Measurements from ENCODE around the gene GALNT1. TPM values are rescaled to one million over a fixed set of nuclear protein-coding genes. Genes with fewer than 3 reads are reported as not detected.

GALNT1 gene
- total RNA-seq, 1 donor from 2014 or later: 57.2 TPM

DNA sequence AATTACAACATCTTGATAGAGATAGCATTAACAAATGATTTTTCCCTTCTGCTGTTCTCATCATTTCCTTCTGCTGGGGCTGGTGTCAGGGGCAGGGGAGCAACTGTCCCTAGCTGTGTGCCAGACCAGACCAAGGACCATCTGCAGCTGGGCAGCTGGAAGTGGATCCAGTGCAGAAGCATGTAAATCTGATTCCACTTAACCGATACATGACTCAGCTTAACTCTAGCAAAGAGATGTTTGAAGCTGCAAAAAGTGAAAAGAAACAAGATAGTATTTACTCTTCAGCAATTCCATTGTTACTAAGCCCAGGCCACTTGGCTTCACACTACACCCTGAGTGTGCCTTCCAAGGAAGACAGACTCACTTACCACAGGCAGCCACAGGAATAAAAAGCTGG is 151.1 kb downstream of the GALNT1 start:
- no peaks in the 10 kb centered on the region for H3K4me1 ChIP-seq
- H3K36me3 ChIP-seq: no peaks in the 10 kb centered on the region
- ATAC-seq: peak in 1 of 2 donors; percentile 56
- H3K4me3 ChIP-seq: no peak overlapping the region
- intact Hi-C loops (cut with DNase I): no loop called here
- H3K27ac ChIP-seq: no peak overlapping the region
- H3K27me3 ChIP-seq (ENCODE audit: low read depth): no peaks in the 10 kb centered on the region
- no peak for DNase-seq
- TF ChIP-seq, protein P1, sequence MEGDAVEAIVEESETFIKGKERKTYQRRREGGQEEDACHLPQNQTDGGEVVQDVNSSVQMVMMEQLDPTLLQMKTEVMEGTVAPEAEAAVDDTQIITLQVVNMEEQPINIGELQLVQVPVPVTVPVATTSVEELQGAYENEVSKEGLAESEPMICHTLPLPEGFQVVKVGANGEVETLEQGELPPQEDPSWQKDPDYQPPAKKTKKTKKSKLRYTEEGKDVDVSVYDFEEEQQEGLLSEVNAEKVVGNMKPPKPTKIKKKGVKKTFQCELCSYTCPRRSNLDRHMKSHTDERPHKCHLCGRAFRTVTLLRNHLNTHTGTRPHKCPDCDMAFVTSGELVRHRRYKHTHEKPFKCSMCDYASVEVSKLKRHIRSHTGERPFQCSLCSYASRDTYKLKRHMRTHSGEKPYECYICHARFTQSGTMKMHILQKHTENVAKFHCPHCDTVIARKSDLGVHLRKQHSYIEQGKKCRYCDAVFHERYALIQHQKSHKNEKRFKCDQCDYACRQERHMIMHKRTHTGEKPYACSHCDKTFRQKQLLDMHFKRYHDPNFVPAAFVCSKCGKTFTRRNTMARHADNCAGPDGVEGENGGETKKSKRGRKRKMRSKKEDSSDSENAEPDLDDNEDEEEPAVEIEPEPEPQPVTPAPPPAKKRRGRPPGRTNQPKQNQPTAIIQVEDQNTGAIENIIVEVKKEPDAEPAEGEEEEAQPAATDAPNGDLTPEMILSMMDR (IDR thresholded peaks at IDR 0.05): no peak
- no peaks in the 10 kb centered on the region for H3K9me3 ChIP-seq

DNA sequence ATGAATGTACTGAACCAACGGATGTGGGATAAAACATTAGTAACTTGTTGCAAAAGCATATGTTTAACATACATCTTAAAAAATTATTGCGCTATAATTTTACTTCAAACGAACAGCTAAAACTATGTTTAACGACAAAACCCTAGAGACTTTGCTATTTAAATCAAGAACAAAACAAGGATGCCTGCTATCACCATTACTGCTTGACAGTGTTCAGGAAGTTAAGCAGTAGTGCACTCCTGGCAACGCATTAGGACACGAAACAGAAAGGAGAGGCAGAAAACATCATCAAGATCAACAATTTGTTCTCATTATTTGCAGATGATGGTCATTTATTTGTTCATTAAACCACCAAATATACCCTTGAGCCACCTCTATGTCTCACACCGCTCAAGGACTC is 151.9 kb downstream of the GALNT1 start:
- intact Hi-C loops (cut with DNase I): no loop called here
- H3K27ac ChIP-seq: no peak overlapping the region
- no peak for DNase-seq
- TF ChIP-seq, protein P1 (IDR thresholded peaks at IDR 0.05): no peak
- no peak overlapping the region for H3K4me3 ChIP-seq
- no peaks in the 10 kb centered on the region for H3K27me3 ChIP-seq (ENCODE audit: low read depth)
- H3K4me1 ChIP-seq: no peaks in the 10 kb centered on the region
- H3K9me3 ChIP-seq: no peaks in the 10 kb centered on the region
- no peaks in the 10 kb centered on the region for H3K36me3 ChIP-seq
- no peak for ATAC-seq

DNA sequence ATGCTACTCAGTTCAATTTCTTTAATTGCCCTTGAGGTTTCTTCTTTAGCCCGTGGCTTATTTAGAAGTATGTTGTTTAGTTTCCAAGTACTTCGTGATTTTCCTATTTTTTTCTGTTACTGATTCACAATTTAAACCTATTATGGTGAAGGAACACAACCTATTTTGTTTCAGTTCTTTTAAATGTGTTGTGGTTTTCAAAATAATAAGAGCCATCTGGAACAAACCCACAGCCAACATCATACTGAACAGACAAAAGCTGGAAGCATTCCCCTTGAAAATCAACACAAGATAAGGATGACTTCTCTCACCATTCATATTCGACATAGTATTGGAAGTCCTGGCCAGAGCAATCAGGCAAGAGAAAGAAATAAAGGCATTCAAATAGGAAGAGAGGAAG is 155.2 kb downstream of the GALNT1 start:
- Histone ChIP-seq H3K4me1 (no peaks in the 10 kb centered on the region), H3K9me3 (peaks cover 7% of the 10 kb centered on the region), H3K27me3 (ENCODE audit: low read depth) (no peaks in the 10 kb centered on the region), H3K36me3 (no peaks in the 10 kb centered on the region), H3K27ac (no peak overlapping the region), H3K4me3 (no peak overlapping the region)
- DNase-seq (no peak), ATAC-seq (no peak)
- TF ChIP-seq, protein P1 (IDR thresholded peaks at IDR 0.05): no peak
- intact Hi-C loops (cut with DNase I): no loop called here

DNA sequence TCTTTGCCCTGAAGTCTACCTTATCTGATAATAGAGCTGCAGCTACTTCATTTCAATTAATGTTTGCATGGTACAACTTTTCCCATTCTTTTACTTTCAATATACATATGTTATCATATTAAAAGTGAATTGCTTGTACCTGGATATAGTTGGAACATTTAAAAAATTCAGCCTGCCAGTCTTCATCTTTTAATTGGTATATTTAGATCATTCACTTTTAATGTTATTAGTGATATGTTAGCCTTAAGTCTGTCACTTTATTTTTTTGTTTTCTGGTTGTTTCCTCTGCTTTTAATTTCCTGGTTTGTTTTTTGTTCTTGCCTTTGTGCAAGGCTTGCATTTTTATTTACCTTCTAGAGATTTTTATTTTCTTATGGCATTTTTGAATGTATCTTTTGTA is 158.2 kb downstream of the GALNT1 start:
- Histone ChIP-seq H3K4me1 (no peaks in the 10 kb centered on the region), H3K27ac (no peak overlapping the region), H3K4me3 (no peak overlapping the region), H3K27me3 (ENCODE audit: low read depth) (no peaks in the 10 kb centered on the region), H3K9me3 (peaks cover 7% of the 10 kb centered on the region), H3K36me3 (no peaks in the 10 kb centered on the region)
- intact Hi-C loops (cut with DNase I): no loop called here
- no peak for ATAC-seq
- TF ChIP-seq, protein P1 (IDR thresholded peaks at IDR 0.05): no peak
- no peak for DNase-seq

DNA sequence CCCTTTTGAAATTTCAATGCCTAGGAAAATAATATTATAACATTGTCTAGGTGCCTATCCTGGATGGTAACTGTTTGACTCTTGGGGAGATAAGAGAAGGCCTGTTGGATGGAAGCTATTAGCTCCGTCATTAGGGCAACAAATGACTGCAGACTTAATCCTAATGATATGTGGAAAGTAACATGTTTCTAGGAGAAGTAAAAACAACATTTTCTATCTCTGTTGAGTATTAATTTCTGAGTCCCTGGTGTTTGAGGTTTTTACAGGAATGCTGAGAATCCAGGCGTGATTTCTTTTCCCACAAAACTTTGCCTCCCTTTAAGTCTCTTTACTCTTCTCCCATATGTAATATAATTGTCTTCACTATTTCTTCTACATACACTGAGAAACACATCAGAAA is 159.1 kb downstream of the GALNT1 start:
- intact Hi-C loops (cut with DNase I): no loop called here
- no peak for ATAC-seq
- TF ChIP-seq, protein P1 (IDR thresholded peaks at IDR 0.05): no peak

DNA sequence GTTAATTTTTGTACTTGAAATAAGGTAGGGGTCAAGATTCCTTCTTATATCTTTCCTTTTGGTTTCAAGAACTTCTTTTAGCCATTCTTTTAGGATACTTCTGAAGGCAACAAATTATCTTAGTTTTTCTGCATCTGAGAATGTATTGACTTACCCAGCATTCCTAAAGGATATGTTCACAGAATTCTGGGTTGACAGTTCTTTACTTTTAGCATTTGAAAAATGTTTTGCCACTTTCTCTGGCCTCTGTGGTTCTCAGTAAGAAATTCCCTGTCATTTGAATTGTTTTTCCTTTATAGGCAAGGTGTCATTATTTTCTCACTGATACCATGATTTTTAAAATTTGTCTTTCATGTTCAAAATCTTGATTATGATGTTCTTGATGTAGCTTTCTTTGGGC is 162.4 kb downstream of the GALNT1 start:
- ATAC-seq: no peak

More for the DNA sequence above, 159.1 kb downstream of the GALNT1 start:
- Histone ChIP-seq H3K4me1 (no peaks in the 10 kb centered on the region), H3K9me3 (peaks cover 7% of the 10 kb centered on the region), H3K4me3 (no peak overlapping the region), H3K36me3 (no peaks in the 10 kb centered on the region), H3K27ac (no peak overlapping the region), H3K27me3 (ENCODE audit: low read depth) (no peaks in the 10 kb centered on the region)
- no peak for DNase-seq

More for the DNA sequence above, 162.4 kb downstream of the GALNT1 start:
- no peaks in the 10 kb centered on the region for H3K36me3 ChIP-seq
- H3K27ac ChIP-seq: no peak overlapping the region
- H3K4me1 ChIP-seq: no peaks in the 10 kb centered on the region
- peaks cover 4% of the 10 kb centered on the region for H3K9me3 ChIP-seq
- TF ChIP-seq, protein P1 (IDR thresholded peaks at IDR 0.05): no peak
- no peak overlapping the region for H3K4me3 ChIP-seq
- no peak for DNase-seq
- intact Hi-C loops (cut with DNase I): no loop called here
- H3K27me3 ChIP-seq (ENCODE audit: low read depth): no peaks in the 10 kb centered on the region
